K562 (cell line): ENCODE measurements around the gene KLHL33. TPM values are rescaled to one million over a fixed set of nuclear protein-coding genes. Genes with fewer than 3 reads are reported as not detected.

Source experiments
- EWSR1 ChIP-seq: fragments of 450-650 bp; IDR thresholded peaks from 2 replicates; pipeline ENCODE4 v1.6.1; 2018; ENCODE audit warnings: borderline replicate concordance, mild to moderate bottlenecking, low read depth, moderate library complexity; ENCODE audit not compliant: partially characterized antibody
- KDM5B ChIP-seq: fragments of 200-600 bp; sonication (generic); IDR thresholded peaks from 2 replicates; pipeline ENCODE4 v1.6.1; 2012; ENCODE audit warnings: low read depth, mild to moderate bottlenecking, moderate library complexity, low read length, control low read depth, inconsistent platforms; ENCODE audit not compliant: insufficient replicate concordance
- KLF10 ChIP-seq: fragments of 250-450 bp; sonication (Bioruptor Pico); IDR thresholded peaks from 2 replicates; pipeline ENCODE4 v1.6.1; 2021; ENCODE audit warnings: matching md5 sums
- PCBP2 ChIP-seq: fragments of 200-400 bp; formaldehyde crosslinking; IDR thresholded peaks from 2 replicates; pipeline ENCODE4 v1.6.1; 2018; ENCODE audit warnings: low read length, low read depth, mild to moderate bottlenecking, moderate library complexity; ENCODE audit not compliant: poor library complexity, severe bottlenecking
- SMAD2 ChIP-seq: fragments of 150-350 bp; IDR thresholded peaks from 2 replicates; pipeline ENCODE4 v1.6.1; 2014; ENCODE audit warnings: low read depth, mild to moderate bottlenecking, low read length
- SMAD4 ChIP-seq: fragments of 250-450 bp; sonication (Bioruptor Pico); conservative IDR thresholded peaks from 2 replicates; pipeline ENCODE4 v1.8.0; 2021; ENCODE audit warnings: inconsistent platforms, mild to moderate bottlenecking, moderate library complexity
- SREBF2 ChIP-seq: sonication (generic); formaldehyde crosslinking; IDR thresholded peaks from 2 replicates; pipeline ENCODE4 v1.4.0; 2020; ENCODE audit warnings: mild to moderate bottlenecking, missing genetic modification reagents
- ZNF12 ChIP-seq: sonication (generic); formaldehyde crosslinking; IDR thresholded peaks from 2 replicates; pipeline ENCODE4 v1.4.0; 2020; ENCODE audit warnings: mild to moderate bottlenecking, missing genetic modification reagents
- ZNF431 ChIP-seq: sonication (generic); formaldehyde crosslinking; IDR thresholded peaks from 2 replicates; pipeline ENCODE4 v1.8.0; 2022; ENCODE audit warnings: mild to moderate bottlenecking, missing genetic modification reagents
- ZNF436 ChIP-seq: fragments of 250-450, 450-650 bp; sonication (Bioruptor Pico); formaldehyde crosslinking; IDR thresholded peaks from 2 replicates; pipeline ENCODE4 v1.7.0; 2020; ENCODE audit warnings: mild to moderate bottlenecking
- polyA plus RNA-seq, 8 experiments: library from polyadenylated mRNA; depleted of rRNA in 4 of 8; stranded (reverse) in 5 of 8; unstranded in 3 of 8; fragments of >200 nt; fragmentation: Nextera tagmentation in 2 of 8; fragmentation: Illumina TruSeq in 1 of 8; extraction: Ambion mirVana in 2 of 8; extraction: Trizol in 1 of 8; gene quantifications; 2 replicates each; pipeline versions ENCODE4 v1.2.1 to v1.2.3, GENCODE V29; 2011 to 2014; ENCODE audit warnings: inconsistent platforms in 1 of 8, missing spikeins in 1 of 8
- total RNA-seq, 7 experiments: library from RNA; depleted of rRNA in 6 of 7; stranded (reverse); fragments of >200 nt in 6 of 7; fragmentation: Illumina TruSeq in 2 of 7; extraction: Trizol in 2 of 7; gene quantifications; 2 replicates each; pipeline versions ENCODE4 v1.2.1 to v1.2.3, GENCODE V29; 2011 to 2021; ENCODE audit warnings: low replicate concordance in 1 of 7
- TF ChIP-seq, protein P1 (sequence below): fragments of 450-650 bp; IDR thresholded peaks from 2 replicates; pipeline ENCODE4 v1.6.1; 2016; ENCODE audit warnings: low read depth
- TF ChIP-seq, protein P2 (sequence below): fragments of 250-450 bp; sonication (Bioruptor Pico); IDR thresholded peaks from 2 replicates; pipeline ENCODE4 v1.5.0; 2020; ENCODE audit warnings: mild to moderate bottlenecking
- TF ChIP-seq, protein P3 (sequence below): fragments of 450-650 bp; formaldehyde crosslinking; IDR thresholded peaks from 2 replicates; pipeline ENCODE4 v1.4.0; 2022; ENCODE audit warnings: missing genetic modification characterization
- TF ChIP-seq, protein P4 (sequence below): fragments of 250-450 bp; sonication (Bioruptor Pico); IDR thresholded peaks from 2 replicates; pipeline ENCODE4 v1.8.0; 2022; ENCODE audit warnings: inconsistent platforms

KLHL33 gene
- total and polyA plus RNA-seq, 9 of the 15 experiments (the other 6 are each of a cell fraction or from before 2014, with no cell fraction given): 0.04 to 0.27 (median 0.13) TPM; not detected in 6

DNA sequence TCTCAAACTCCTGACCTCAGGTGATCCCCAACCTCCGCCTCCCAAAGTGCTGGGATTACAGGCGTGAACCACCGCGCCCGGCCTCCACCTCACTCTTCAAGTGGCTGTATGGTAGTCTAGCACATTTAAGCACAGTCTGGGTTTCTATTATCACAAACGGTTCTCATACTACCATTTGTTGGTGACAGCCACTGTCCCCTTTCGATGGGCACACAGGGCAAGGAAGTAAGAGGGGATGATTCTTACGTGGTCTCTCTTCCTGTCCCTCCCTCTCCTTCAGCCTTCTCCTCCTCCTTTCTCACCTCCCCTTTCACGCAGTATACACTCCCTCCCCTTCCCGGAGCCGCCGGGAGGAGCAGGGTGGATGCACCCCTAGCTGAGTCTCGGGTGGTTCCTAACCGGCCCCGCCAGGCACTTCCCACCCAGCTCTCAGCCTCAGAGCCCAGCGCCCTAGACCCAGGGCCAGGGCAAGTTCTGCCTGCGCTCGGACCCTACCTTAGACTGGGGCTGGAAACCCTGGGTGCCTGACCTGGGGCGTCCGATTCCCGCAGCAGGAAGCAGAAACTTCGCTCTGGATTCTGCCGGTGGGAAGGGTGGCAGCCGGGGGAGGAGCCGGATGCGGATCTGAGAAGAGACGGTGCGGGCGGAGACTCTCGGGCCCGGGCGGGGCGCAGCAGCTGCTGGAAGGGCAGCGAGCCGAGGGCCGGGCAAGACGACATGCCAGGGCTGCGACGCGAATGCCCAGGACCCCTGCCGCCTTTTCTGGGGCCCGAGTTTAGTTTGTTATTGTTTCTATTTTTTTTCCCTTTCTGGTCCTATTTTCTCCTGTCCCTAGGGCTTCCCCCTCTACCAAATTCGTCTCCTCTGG is 22.9 kb downstream of the KLHL33 start, which contains the start of gene TEP1 (continued):
- TF ChIP-seq, protein P1, sequence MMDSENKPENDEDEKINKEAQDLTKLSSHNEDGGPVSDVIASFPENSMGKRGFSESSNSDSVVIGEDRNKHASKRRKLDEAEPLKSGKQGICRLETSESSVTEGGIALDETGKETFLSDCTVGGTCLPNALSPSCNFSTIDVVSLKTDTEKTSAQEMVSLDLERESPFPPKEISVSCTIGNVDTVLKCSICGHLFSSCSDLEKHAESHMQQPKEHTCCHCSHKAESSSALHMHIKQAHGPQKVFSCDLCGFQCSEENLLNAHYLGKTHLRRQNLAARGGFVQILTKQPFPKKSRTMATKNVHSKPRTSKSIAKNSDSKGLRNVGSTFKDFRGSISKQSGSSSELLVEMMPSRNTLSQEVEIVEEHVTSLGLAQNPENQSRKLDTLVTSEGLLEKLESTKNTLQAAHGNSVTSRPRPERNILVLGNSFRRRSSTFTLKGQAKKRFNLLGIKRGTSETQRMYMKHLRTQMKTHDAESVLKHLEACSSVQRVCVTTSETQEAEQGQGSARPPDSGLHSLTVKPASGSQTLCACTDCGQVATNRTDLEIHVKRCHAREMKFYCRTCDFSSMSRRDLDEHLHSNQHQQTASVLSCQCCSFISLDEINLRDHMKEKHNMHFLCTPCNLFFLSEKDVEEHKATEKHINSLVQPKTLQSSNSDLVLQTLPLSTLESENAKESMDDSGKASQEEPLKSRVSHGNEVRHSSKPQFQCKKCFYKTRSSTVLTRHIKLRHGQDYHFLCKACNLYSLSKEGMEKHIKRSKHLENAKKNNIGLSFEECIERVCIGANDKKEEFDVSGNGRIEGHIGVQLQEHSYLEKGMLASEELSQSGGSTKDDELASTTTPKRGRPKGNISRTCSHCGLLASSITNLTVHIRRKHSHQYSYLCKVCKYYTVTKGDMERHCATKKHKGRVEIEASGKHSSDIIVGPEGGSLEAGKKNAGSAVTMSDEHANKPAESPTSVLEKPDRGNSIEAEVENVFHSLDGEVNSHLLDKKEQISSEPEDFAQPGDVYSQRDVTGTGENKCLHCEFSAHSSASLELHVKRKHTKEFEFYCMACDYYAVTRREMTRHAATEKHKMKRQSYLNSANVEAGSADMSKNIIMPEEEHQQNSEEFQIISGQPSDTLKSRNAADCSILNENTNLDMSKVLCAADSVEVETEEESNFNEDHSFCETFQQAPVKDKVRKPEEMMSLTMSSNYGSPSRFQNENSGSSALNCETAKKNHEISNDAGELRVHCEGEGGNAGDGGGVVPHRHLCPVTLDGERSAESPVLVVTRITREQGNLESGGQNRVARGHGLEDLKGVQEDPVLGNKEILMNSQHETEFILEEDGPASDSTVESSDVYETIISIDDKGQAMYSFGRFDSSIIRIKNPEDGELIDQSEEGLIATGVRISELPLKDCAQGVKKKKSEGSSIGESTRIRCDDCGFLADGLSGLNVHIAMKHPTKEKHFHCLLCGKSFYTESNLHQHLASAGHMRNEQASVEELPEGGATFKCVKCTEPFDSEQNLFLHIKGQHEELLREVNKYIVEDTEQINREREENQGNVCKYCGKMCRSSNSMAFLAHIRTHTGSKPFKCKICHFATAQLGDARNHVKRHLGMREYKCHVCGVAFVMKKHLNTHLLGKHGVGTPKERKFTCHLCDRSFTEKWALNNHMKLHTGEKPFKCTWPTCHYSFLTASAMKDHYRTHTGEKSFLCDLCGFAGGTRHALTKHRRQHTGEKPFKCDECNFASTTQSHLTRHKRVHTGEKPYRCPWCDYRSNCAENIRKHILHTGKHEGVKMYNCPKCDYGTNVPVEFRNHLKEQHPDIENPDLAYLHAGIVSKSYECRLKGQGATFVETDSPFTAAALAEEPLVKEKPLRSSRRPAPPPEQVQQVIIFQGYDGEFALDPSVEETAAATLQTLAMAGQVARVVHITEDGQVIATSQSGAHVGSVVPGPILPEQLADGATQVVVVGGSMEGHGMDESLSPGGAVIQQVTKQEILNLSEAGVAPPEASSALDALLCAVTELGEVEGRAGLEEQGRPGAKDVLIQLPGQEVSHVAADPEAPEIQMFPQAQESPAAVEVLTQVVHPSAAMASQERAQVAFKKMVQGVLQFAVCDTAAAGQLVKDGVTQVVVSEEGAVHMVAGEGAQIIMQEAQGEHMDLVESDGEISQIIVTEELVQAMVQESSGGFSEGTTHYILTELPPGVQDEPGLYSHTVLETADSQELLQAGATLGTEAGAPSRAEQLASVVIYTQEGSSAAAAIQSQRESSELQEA: no peak
- TF ChIP-seq, protein P2, sequence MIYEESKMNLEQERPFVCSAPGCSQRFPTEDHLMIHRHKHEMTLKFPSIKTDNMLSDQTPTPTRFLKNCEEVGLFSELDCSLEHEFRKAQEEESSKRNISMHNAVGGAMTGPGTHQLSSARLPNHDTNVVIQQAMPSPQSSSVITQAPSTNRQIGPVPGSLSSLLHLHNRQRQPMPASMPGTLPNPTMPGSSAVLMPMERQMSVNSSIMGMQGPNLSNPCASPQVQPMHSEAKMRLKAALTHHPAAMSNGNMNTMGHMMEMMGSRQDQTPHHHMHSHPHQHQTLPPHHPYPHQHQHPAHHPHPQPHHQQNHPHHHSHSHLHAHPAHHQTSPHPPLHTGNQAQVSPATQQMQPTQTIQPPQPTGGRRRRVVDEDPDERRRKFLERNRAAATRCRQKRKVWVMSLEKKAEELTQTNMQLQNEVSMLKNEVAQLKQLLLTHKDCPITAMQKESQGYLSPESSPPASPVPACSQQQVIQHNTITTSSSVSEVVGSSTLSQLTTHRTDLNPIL: no peak
- TF ChIP-seq EWSR1 (no peak), KDM5B (peak; percentile 60), KLF10 (no peak), PCBP2 (no peak), ZNF436 (CRISPR knock-in tag) (no peak), ZNF431 (CRISPR knock-in tag) (no peak), ZNF12 (CRISPR knock-in tag) (no peak), SMAD4 (peak; percentile 34; the same call in 1 of the 2 replicates), SMAD2 (no peak), SREBF2 (no peak)
- TF ChIP-seq, protein P3, sequence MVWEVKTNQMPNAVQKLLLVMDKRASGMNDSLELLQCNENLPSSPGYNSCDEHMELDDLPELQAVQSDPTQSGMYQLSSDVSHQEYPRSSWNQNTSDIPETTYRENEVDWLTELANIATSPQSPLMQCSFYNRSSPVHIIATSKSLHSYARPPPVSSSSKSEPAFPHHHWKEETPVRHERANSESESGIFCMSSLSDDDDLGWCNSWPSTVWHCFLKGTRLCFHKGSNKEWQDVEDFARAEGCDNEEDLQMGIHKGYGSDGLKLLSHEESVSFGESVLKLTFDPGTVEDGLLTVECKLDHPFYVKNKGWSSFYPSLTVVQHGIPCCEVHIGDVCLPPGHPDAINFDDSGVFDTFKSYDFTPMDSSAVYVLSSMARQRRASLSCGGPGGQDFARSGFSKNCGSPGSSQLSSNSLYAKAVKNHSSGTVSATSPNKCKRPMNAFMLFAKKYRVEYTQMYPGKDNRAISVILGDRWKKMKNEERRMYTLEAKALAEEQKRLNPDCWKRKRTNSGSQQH (CRISPR knock-in tag): 0 out of 2 replicates have a peak, but pooled peaks have one; percentile 18
- TF ChIP-seq, protein P4, sequence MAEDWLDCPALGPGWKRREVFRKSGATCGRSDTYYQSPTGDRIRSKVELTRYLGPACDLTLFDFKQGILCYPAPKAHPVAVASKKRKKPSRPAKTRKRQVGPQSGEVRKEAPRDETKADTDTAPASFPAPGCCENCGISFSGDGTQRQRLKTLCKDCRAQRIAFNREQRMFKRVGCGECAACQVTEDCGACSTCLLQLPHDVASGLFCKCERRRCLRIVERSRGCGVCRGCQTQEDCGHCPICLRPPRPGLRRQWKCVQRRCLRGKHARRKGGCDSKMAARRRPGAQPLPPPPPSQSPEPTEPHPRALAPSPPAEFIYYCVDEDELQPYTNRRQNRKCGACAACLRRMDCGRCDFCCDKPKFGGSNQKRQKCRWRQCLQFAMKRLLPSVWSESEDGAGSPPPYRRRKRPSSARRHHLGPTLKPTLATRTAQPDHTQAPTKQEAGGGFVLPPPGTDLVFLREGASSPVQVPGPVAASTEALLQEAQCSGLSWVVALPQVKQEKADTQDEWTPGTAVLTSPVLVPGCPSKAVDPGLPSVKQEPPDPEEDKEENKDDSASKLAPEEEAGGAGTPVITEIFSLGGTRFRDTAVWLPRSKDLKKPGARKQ: no peak
